Liver (tissue), 3 donors: ENCODE measurements around the gene MKNK2.

Experiments used
- ATF3 ChIP-seq: IDR thresholded peaks from 2 replicates; pipeline ENCODE4 v1.6.1; 2016; ENCODE audit warnings: antibody characterized with exemption
- CTCF ChIP-seq: fragments of 150-350 bp; IDR thresholded peaks from 2 replicates; pipeline ENCODE4 v1.5.1; 2017; ENCODE audit warnings: improper control_type of control experiment, low read depth, low read length; ENCODE audit not compliant: missing input control
- GABPA ChIP-seq, 2 donors: IDR thresholded peaks in 1 of 2; conservative IDR thresholded peaks in 1 of 2; 2 replicates each; pipeline ENCODE4 v1.6.1; 2016; ENCODE audit warnings: antibody characterized with exemption in 2 of 2, mild to moderate bottlenecking in 1 of 2, moderate library complexity in 1 of 2
- JUND ChIP-seq, 2 donors: IDR thresholded peaks; 2 replicates each; pipeline ENCODE4 v1.6.1; 2016; ENCODE audit warnings: antibody characterized with exemption in 2 of 2
- MAX ChIP-seq: IDR thresholded peaks from 2 replicates; pipeline ENCODE4 v1.6.1; 2016; ENCODE audit warnings: antibody characterized with exemption
- RAD21 ChIP-seq, 2 donors: IDR thresholded peaks; 2 replicates each; pipeline ENCODE4 v1.6.1; 2016; ENCODE audit warnings: antibody characterized with exemption in 2 of 2, mild to moderate bottlenecking in 2 of 2
- REST ChIP-seq: IDR thresholded peaks from 2 replicates; pipeline ENCODE4 v1.6.1; 2016; ENCODE audit warnings: antibody characterized with exemption, mild to moderate bottlenecking
- RXRA ChIP-seq, 2 donors: IDR thresholded peaks; 2 replicates each; pipeline ENCODE4 v1.6.1; 2017 to 2018; ENCODE audit warnings: antibody characterized with exemption in 2 of 2, mild to moderate bottlenecking in 1 of 2
- SP1 ChIP-seq: IDR thresholded peaks from 2 replicates; pipeline ENCODE4 v1.6.1; 2018; ENCODE audit warnings: antibody characterized with exemption, mild to moderate bottlenecking
- TAF1 ChIP-seq: conservative IDR thresholded peaks from 2 replicates; pipeline ENCODE4 v1.6.1; 2016; ENCODE audit warnings: antibody characterized with exemption, mild to moderate bottlenecking
- YY1 ChIP-seq: IDR thresholded peaks from 2 replicates; pipeline ENCODE4 v1.6.1; 2016; ENCODE audit warnings: antibody characterized with exemption, mild to moderate bottlenecking
- ZBTB33 ChIP-seq: IDR thresholded peaks from 2 replicates; pipeline ENCODE4 v1.6.1; 2016; ENCODE audit warnings: antibody characterized with exemption
- donor health status: healthy.
- donor health status: healthy.

GRCh38 chr19:2089001-2089711, 38.1 kb upstream of the MKNK2 start:
- TF ChIP-seq CTCF (no peak), TAF1 (no peak), YY1 (no peak), REST (no peak), MAX (no peak), SP1 (no peak), RAD21 (IDR thresholded peaks at IDR 0.05) (no peak), RXRA (IDR thresholded peaks at IDR 0.05) (no peak), ATF3 (no peak), ZBTB33 (no peak), JUND (IDR thresholded peaks at IDR 0.05) (no peak), GABPA (IDR thresholded peaks at IDR 0.05 in 1 of 2, conservative IDR thresholded peaks at IDR 0.05 in 1 of 2) (no peak)
